GM23248 (cell line): ENCODE measurements around the gene MALSU1. TPM values are rescaled to one million over a fixed set of nuclear protein-coding genes. Genes with fewer than 3 reads are reported as not detected.

Experiments used
- DNase-seq: peaks from one replicate; pipeline ENCODE4 v3.0.0-alpha.2; 2015
- H2AFZ ChIP-seq: fragments of 200-600 bp; sonication (generic); 2 replicates; pipeline ENCODE4 v1.6.1; 2016; ENCODE audit warnings: antibody characterized with exemption
- H3F3A ChIP-seq: fragments of 200-600 bp; sonication (generic); 2 replicates; pipeline ENCODE4 v1.6.1; 2016; ENCODE audit warnings: mild to moderate bottlenecking, antibody characterized with exemption, mixed run types; ENCODE audit not compliant: insufficient read depth
- H3K27ac ChIP-seq: fragments of 200-600 bp; sonication (generic); 2 replicates; pipeline ENCODE4 v1.5.1; 2016; ENCODE audit warnings: mild to moderate bottlenecking
- H3K27me3 ChIP-seq: fragments of 200-600 bp; sonication (generic); replicated peaks from 2 replicates; pipeline ENCODE4 v1.6.1; 2016; ENCODE audit warnings: mild to moderate bottlenecking; ENCODE audit not compliant: insufficient read depth
- H3K36me3 ChIP-seq: fragments of 200-600 bp; sonication (generic); 2 replicates; pipeline ENCODE4 v1.6.1; 2016; ENCODE audit warnings: low read depth, mild to moderate bottlenecking
- H3K4me1 ChIP-seq: fragments of 200-600 bp; sonication (generic); 2 replicates; pipeline ENCODE4 v1.6.1; 2016; ENCODE audit warnings: mild to moderate bottlenecking; ENCODE audit not compliant: insufficient read depth
- H3K4me2 ChIP-seq: fragments of 200-600 bp; sonication (generic); one replicate; pipeline ENCODE4 v1.6.1; 2016; ENCODE audit warnings: mild to moderate bottlenecking; ENCODE audit not compliant: unreplicated experiment
- H3K4me3 ChIP-seq: fragments of 200-600 bp; sonication (generic); 2 replicates; pipeline ENCODE4 v1.5.1; 2016; ENCODE audit warnings: mild to moderate bottlenecking
- H3K79me2 ChIP-seq: fragments of 200-600 bp; sonication (generic); 2 replicates; pipeline ENCODE4 v1.6.1; 2016; ENCODE audit warnings: mild to moderate bottlenecking; ENCODE audit not compliant: insufficient read depth
- H3K9ac ChIP-seq: fragments of 200-600 bp; sonication (generic); 2 replicates; pipeline ENCODE4 v1.6.1; 2016; ENCODE audit warnings: mild to moderate bottlenecking
- H3K9me2 ChIP-seq: fragments of 200-600 bp; sonication (generic); 2 replicates; pipeline ENCODE4 v1.6.1; 2016; ENCODE audit warnings: mixed run types, mild to moderate bottlenecking, moderate library complexity; ENCODE audit not compliant: insufficient read depth
- H3K9me3 ChIP-seq: fragments of 200-600 bp; sonication (generic); one replicate; pipeline ENCODE4 v1.6.1; 2017; ENCODE audit warnings: low read depth
- H4K20me1 ChIP-seq: fragments of 200-600 bp; sonication (generic); 2 replicates; pipeline ENCODE4 v1.6.0; 2016; ENCODE audit not compliant: insufficient read depth
- EZH2 ChIP-seq: fragments of 200-600 bp; sonication (generic); IDR thresholded peaks from 2 replicates; pipeline ENCODE4 v1.6.1; 2018; ENCODE audit warnings: antibody characterized with exemption, mild to moderate bottlenecking; ENCODE audit not compliant: insufficient read depth, poor library complexity, severe bottlenecking
- EZH2phosphoT487 ChIP-seq: fragments of 200-600 bp; sonication (generic); IDR thresholded peaks from 2 replicates; pipeline ENCODE4 v1.6.1; 2018; ENCODE audit warnings: antibody characterized with exemption, moderate library complexity, mild to moderate bottlenecking, low read depth; ENCODE audit not compliant: insufficient read depth
- WGBS, 2 experiments: methylation state at CpG; one replicate each; pipeline ENCODE4 v1.1.6; 2015 to 2017; ENCODE audit warnings: low lambda C conversion rate in 2 of 2, low coverage in 1 of 2; ENCODE audit errors: missing lambda C conversion rate in 2 of 2; 5-methylcytosine and 5-hydroxymethylcytosine counted together
- in situ Hi-C: fragments of 300-500 bp; cut with MboI; formaldehyde crosslinking; loops from 2 replicates; pipeline ENCODE4 v1.15.0; 2020
- polyA plus RNA-seq: library from polyadenylated mRNA; unstranded; fragments of >200 nt; fragmentation: Nextera tagmentation; extraction: Ambion mirVana; gene quantifications from 2 replicates; pipeline ENCODE4 v1.2.1, GENCODE V29; 2016
- total RNA-seq: library from RNA; depleted of rRNA; stranded (reverse); fragments of >200 nt; shearing (Covaris generic); gene quantifications from 2 replicates; pipeline ENCODE4 v1.2.3, GENCODE V29; 2014

Gene MALSU1
- total and polyA plus RNA-seq, 2 experiments from 2014 or later: 66.0 to 136 TPM

- H3K4me1 ChIP-seq: peaks cover 54% of the 10 kb centered on the region
- peak; percentile 93 for DNase-seq
- TF ChIP-seq EZH2 (no peak), EZH2phosphoT487 (no peak)
- peaks cover 23% of the 10 kb centered on the region; the same call in 1 of the 2 replicates for H3K36me3 ChIP-seq
- H3K4me3 ChIP-seq: peak overlapping the region; percentile 65
- in situ Hi-C loops: no loop called here
- H4K20me1 ChIP-seq: no peaks in the 10 kb centered on the region
- H3K4me2 ChIP-seq: peak overlapping the region; percentile 95
- no peaks in the 10 kb centered on the region for H3K9me3 ChIP-seq
- WGBS, 2 experiments: 1 to 2% methylated on average over 8 of the region's 8 CpGs
- H3K9ac ChIP-seq: peak overlapping the region; percentile 66
- H3K27ac ChIP-seq: peak overlapping the region; percentile 88
- peaks cover 17% of the 10 kb centered on the region; the same call in 1 of the 2 replicates for H3K79me2 ChIP-seq
- no peaks in the 10 kb centered on the region for H3K9me2 ChIP-seq
- no peak overlapping the region for H2AFZ ChIP-seq
- peaks cover 58% of the 10 kb centered on the region for H3F3A ChIP-seq
- no peaks in the 10 kb centered on the region for H3K27me3 ChIP-seq
Measured at GRCh38 chr7:23347682-23348180, 48.6 kb downstream of the MALSU1 start.

- peak overlapping the region; percentile 5; the same call in 1 of the 2 replicates for H3K4me3 ChIP-seq
- no peak for TF ChIP-seq EZH2
- no peak for TF ChIP-seq EZH2phosphoT487
- H3K9me2 ChIP-seq: no peaks in the 10 kb centered on the region
- peak overlapping the region; percentile 67 for H3K4me2 ChIP-seq
- no peaks in the 10 kb centered on the region for H3K9me3 ChIP-seq
- 29 to 32% methylated on average over 7 of the region's 7 CpGs for WGBS, 2 experiments
- no peaks in the 10 kb centered on the region for H3K27me3 ChIP-seq
- in situ Hi-C loops: no loop called here
- H3K4me1 ChIP-seq: peaks cover 43% of the 10 kb centered on the region
- no peak overlapping the region for H3K9ac ChIP-seq
- H3F3A ChIP-seq: peaks cover 54% of the 10 kb centered on the region
- H4K20me1 ChIP-seq: no peaks in the 10 kb centered on the region
- peaks cover 26% of the 10 kb centered on the region; the same call in 1 of the 2 replicates for H3K79me2 ChIP-seq
- H3K36me3 ChIP-seq: peaks cover 13% of the 10 kb centered on the region; the same call in 1 of the 2 replicates
- no peak overlapping the region for H2AFZ ChIP-seq
- peak overlapping the region; percentile 40 for H3K27ac ChIP-seq
- peak; percentile 85 for DNase-seq
Measured at GRCh38 chr7:23349484-23350157, 50.5 kb downstream of the MALSU1 start.

GRCh38 chr7:23350466-23350865 is 51.3 kb downstream of the MALSU1 start:
- H3K36me3 ChIP-seq: peaks cover 5% of the 10 kb centered on the region; the same call in 1 of the 2 replicates
- no peaks in the 10 kb centered on the region for H3K27me3 ChIP-seq
- 97% methylated on average over 2 of the region's 2 CpGs for WGBS, 2 experiments
- DNase-seq: no peak
- H2AFZ ChIP-seq: no peak overlapping the region
- no peak overlapping the region for H3K27ac ChIP-seq
- H4K20me1 ChIP-seq: no peaks in the 10 kb centered on the region
- H3K4me3 ChIP-seq: no peak overlapping the region
- no peaks in the 10 kb centered on the region for H3K9me2 ChIP-seq
- peaks cover 25% of the 10 kb centered on the region; the same call in 1 of the 2 replicates for H3K79me2 ChIP-seq
- H3K4me1 ChIP-seq: peaks cover 43% of the 10 kb centered on the region
- TF ChIP-seq EZH2 (no peak), EZH2phosphoT487 (no peak)
- no peak overlapping the region for H3K9ac ChIP-seq
- H3K4me2 ChIP-seq: no peak overlapping the region
- in situ Hi-C loops: no loop called here
- peaks cover 52% of the 10 kb centered on the region for H3F3A ChIP-seq
- no peaks in the 10 kb centered on the region for H3K9me3 ChIP-seq

- 97 to 100% methylated on average over 5 of the region's 5 CpGs for WGBS, 2 experiments
- Histone ChIP-seq H3K4me1 (peaks cover 45% of the 10 kb centered on the region), H3K9me2 (no peaks in the 10 kb centered on the region), H3F3A (peaks cover 42% of the 10 kb centered on the region), H3K4me2 (no peak overlapping the region), H3K27me3 (no peaks in the 10 kb centered on the region), H3K4me3 (no peak overlapping the region), H3K79me2 (peaks cover 20% of the 10 kb centered on the region; the same call in 1 of the 2 replicates), H4K20me1 (no peaks in the 10 kb centered on the region), H3K9me3 (no peaks in the 10 kb centered on the region), H3K9ac (no peak overlapping the region), H3K36me3 (no peaks in the 10 kb centered on the region), H3K27ac (no peak overlapping the region), H2AFZ (no peak overlapping the region)
- DNase-seq: no peak
- no peak for TF ChIP-seq EZH2phosphoT487
- no peak for TF ChIP-seq EZH2
- in situ Hi-C loops: no loop called here
Measured at GRCh38 chr7:23353172-23353571, 54.0 kb downstream of the MALSU1 start.
